HCT116 (cell line): Measurements from ENCODE around the gene WWOX. TPM values are rescaled to one million over a fixed set of nuclear protein-coding genes. Genes with fewer than 3 reads are reported as not detected.

Experiments used
- ATAC-seq: fragments of 200-7000 bp; cut with Tn5 transposase; 2 replicates; pipeline ENCODE4 v1.9.1; 2020; ENCODE audit warnings: mild to moderate bottlenecking, moderate library complexity
- BruUV-seq: library from RNA; stranded (reverse); fragments of 400-500 nt; replicated peaks from 2 replicates; lab custom pipeline; 2021; lab: Mats Ljungman, UMichigan
- CTCF ChIA-PET: fragments of 300-600 bp; sonication (Branson Sonifier 250); formaldehyde crosslinking; loops from one replicate; lab custom pipeline; 2021; ENCODE audit warnings: antibody characterized with exemption; lab: Charles Lee
- POLR2A ChIA-PET: fragments of 300-600, 350-600 bp; sonication (Branson Sonifier 250); formaldehyde crosslinking; loops from one replicate; lab custom pipeline; 2021; ENCODE audit warnings: antibody characterized with exemption; lab: Charles Lee
- RAD21 ChIA-PET, 2 experiments: fragments of 300-600 bp; sonication (Branson Sonifier 250); formaldehyde crosslinking; loops; one replicate each; lab custom pipeline; 2023; ENCODE audit warnings: low total read pairs in 2 of 2; ENCODE audit not compliant: uncharacterized antibody in 2 of 2, unreplicated experiment in 2 of 2, low non-redundant PET in 1 of 2; lab: Charles Lee
- DNase-seq: peaks from one replicate; pipeline ENCODE4 v3.0.0-alpha.2; 2010; ENCODE audit warnings: low read depth, low spot score
- H2AFZ ChIP-seq: fragments of 200-600 bp; shearing (Covaris generic), sonication (generic); 2 replicates; pipeline ENCODE4 v1.6.1; 2017; ENCODE audit warnings: low read depth, mixed run types, mixed read lengths, antibody characterized with exemption, low read length; ENCODE audit not compliant: poor library complexity, severe bottlenecking
- H3K27ac ChIP-seq: 2 replicates; pipeline ENCODE4 v1.5.1; 2012; ENCODE audit warnings: low read depth, low read length
- H3K27me3 ChIP-seq: fragments of 200-600 bp; sonication (generic); 2 replicates; pipeline ENCODE4 v1.6.1; 2016; ENCODE audit warnings: mixed run types, low read length, mixed read lengths; ENCODE audit not compliant: insufficient read depth
- H3K36me3 ChIP-seq, 2 experiments: fragments of 200-500 bp in 1 of 2; fragments of 200-600 bp in 1 of 2; sonication (Bioruptor generic) in 1 of 2; sonication (generic) in 1 of 2; 2 replicates each; pipeline versions ENCODE4 v1.5.1 to v1.6.1; 2014 to 2016; ENCODE audit warnings: low read length in 2 of 2, inconsistent platforms in 1 of 2, mixed read lengths in 1 of 2, mixed run types in 1 of 2; ENCODE audit not compliant: insufficient read depth in 2 of 2, control insufficient read depth in 1 of 2
- H3K4me1 ChIP-seq, 2 experiments: fragments of 200-600 bp in 1 of 2; sonication (generic) in 1 of 2; 2 replicates each; pipeline versions ENCODE4 v1.5.1 to v1.6.1; 2012 to 2017; ENCODE audit warnings: low read length in 2 of 2, inconsistent platforms in 1 of 2, mild to moderate bottlenecking in 1 of 2, mixed read lengths in 1 of 2, mixed run types in 1 of 2, moderate library complexity in 1 of 2; ENCODE audit not compliant: insufficient read depth in 2 of 2, control insufficient read depth in 1 of 2
- H3K4me2 ChIP-seq: fragments of 200-600 bp; sonication (generic); 2 replicates; pipeline ENCODE4 v1.6.1; 2017; ENCODE audit warnings: mixed run types, low read length, mixed read lengths
- H3K4me3 ChIP-seq, 2 experiments: fragments of 200-600 bp in 1 of 2; sonication (generic) in 1 of 2; replicated peaks in 1 of 2; 2 replicates each; pipeline ENCODE4 v1.5.1; 2011 to 2016; ENCODE audit warnings: low read length in 2 of 2, control low read depth in 1 of 2, low read depth in 1 of 2, mild to moderate bottlenecking in 1 of 2, mixed read lengths in 1 of 2, mixed run types in 1 of 2
- H3K79me2 ChIP-seq: fragments of 200-600 bp; sonication (generic); 2 replicates; pipeline ENCODE4 v1.6.1; 2017; ENCODE audit warnings: mild to moderate bottlenecking, mixed run types, low read length, moderate library complexity, mixed read lengths; ENCODE audit not compliant: insufficient read depth
- H3K9ac ChIP-seq: fragments of 200-600 bp; sonication (generic); 2 replicates; pipeline ENCODE4 v1.6.1; 2016; ENCODE audit warnings: low read length, mixed read lengths
- H3K9me2 ChIP-seq: fragments of 200-600 bp; sonication (generic), shearing (Covaris generic); 2 replicates; pipeline ENCODE4 v1.6.1; 2017; ENCODE audit warnings: mixed run types, mild to moderate bottlenecking, moderate library complexity; ENCODE audit not compliant: insufficient read depth
- H3K9me3 ChIP-seq, 2 experiments: fragments of 200-500 bp in 1 of 2; fragments of 200-600 bp in 1 of 2; sonication (Bioruptor generic) in 1 of 2; sonication (generic) in 1 of 2; 2 replicates each; pipeline ENCODE4 v1.6.1; 2014 to 2017; ENCODE audit warnings: low read length in 2 of 2, mixed read lengths in 2 of 2, inconsistent platforms in 1 of 2, low read depth in 1 of 2, mild to moderate bottlenecking in 1 of 2, mixed run types in 1 of 2, moderate library complexity in 1 of 2; ENCODE audit not compliant: control insufficient read depth in 1 of 2, insufficient read depth in 1 of 2
- H4K20me1 ChIP-seq: fragments of 200-600 bp; sonication (generic), shearing (Covaris generic); 2 replicates; pipeline ENCODE4 v1.6.1; 2017; ENCODE audit warnings: mixed run types, mild to moderate bottlenecking, moderate library complexity; ENCODE audit not compliant: insufficient read depth
- CBX3 ChIP-seq: IDR thresholded peaks from 2 replicates; pipeline ENCODE4 v1.6.1; 2012; ENCODE audit warnings: low read depth
- ELF1 ChIP-seq: IDR thresholded peaks from 2 replicates; pipeline ENCODE4 v1.6.1; 2012; ENCODE audit warnings: low read depth, borderline replicate concordance
- MAX ChIP-seq: IDR thresholded peaks from 2 replicates; pipeline ENCODE4 v1.6.1; 2012
- POLR2A ChIP-seq: IDR thresholded peaks from 2 replicates; pipeline ENCODE4 v1.7.0; 2011; ENCODE audit warnings: borderline replicate concordance; ENCODE audit not compliant: insufficient read depth, insufficient read length; ENCODE audit errors: extremely low read depth
- POLR2AphosphoS5 ChIP-seq: IDR thresholded peaks from 2 replicates; pipeline ENCODE4 v1.6.1; 2011; ENCODE audit warnings: mild to moderate bottlenecking, low read depth, low read length, moderate library complexity
- SP1 ChIP-seq: IDR thresholded peaks from 2 replicates; pipeline ENCODE4 v1.6.1; 2012; ENCODE audit warnings: low read depth
- SRF ChIP-seq: IDR thresholded peaks from 2 replicates; pipeline ENCODE4 v1.6.1; 2012; ENCODE audit warnings: low read depth
- YY1 ChIP-seq: IDR thresholded peaks from 2 replicates; pipeline ENCODE4 v1.6.1; 2011; ENCODE audit warnings: low read length, low read depth, moderate library complexity, mild to moderate bottlenecking; ENCODE audit not compliant: insufficient replicate concordance; ENCODE audit errors: extremely low read depth
- ZFX ChIP-seq: fragments of 450-650 bp; IDR thresholded peaks from 2 replicates; pipeline ENCODE4 v1.6.1; 2017
- ZNF274 ChIP-seq: fragments of 200-500 bp; sonication (Bioruptor generic); IDR thresholded peaks from 2 replicates; pipeline ENCODE4 v1.6.1; 2014; ENCODE audit warnings: mild to moderate bottlenecking, low read depth, low read length, inconsistent platforms
- intact Hi-C: fragments of 100-400 bp; cut with micrococcal nuclease; formaldehyde crosslinking; loops from 2 replicates; pipeline ENCODE4 v1.10.0; 2022
- total RNA-seq: library from RNA; stranded (reverse); gene quantifications from one replicate; pipeline ENCODE4 v1.2.1, GENCODE V29; 2021; ENCODE audit not compliant: unreplicated experiment
- TF ChIP-seq, protein P1 (sequence below): IDR thresholded peaks from 2 replicates; pipeline ENCODE4 v1.6.1; 2012
- TF ChIP-seq, protein P2 (sequence below): IDR thresholded peaks from 2 replicates; pipeline ENCODE4 v1.6.1; 2012; ENCODE audit warnings: low read depth

Gene WWOX
- total RNA-seq, 1 experiment from 2014 or later: 13.7 TPM

GRCh38 chr16:79110242-79110641 is 1010.8 kb downstream of the WWOX start (continued):
- TF ChIP-seq MAX (no peak), ELF1 (no peak), SRF (no peak)

DNA sequence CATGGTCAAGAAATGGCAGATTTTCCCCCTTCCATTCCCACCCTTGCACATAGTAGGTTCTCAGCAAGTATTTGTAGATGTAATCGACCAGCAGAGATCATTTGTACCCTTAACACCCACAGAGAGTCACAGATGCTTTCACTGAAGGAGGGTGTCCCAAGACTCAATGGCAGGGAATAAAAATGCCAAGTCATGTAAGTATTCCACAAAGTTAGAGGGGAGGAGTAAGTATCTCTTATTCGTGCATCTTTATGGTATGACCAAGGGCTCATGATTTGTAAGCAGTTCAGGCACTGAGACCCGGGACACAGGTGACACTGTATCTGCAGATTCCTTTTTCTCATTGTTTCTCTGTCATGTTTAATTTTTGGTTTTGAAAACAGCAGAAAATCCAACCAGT is 1011.5 kb downstream of the WWOX start:
- DNase-seq: no peak
- no peak overlapping the region for H3K4me3 ChIP-seq
- TF ChIP-seq, protein P1, sequence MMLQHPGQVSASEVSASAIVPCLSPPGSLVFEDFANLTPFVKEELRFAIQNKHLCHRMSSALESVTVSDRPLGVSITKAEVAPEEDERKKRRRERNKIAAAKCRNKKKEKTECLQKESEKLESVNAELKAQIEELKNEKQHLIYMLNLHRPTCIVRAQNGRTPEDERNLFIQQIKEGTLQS: no peak
- TF ChIP-seq SP1 (no peak), POLR2AphosphoS5 (no peak), POLR2A (no peak), YY1 (no peak), ZFX (no peak), ZNF274 (no peak), SRF (no peak), CBX3 (no peak), ELF1 (no peak)
- TF ChIP-seq, protein P2, sequence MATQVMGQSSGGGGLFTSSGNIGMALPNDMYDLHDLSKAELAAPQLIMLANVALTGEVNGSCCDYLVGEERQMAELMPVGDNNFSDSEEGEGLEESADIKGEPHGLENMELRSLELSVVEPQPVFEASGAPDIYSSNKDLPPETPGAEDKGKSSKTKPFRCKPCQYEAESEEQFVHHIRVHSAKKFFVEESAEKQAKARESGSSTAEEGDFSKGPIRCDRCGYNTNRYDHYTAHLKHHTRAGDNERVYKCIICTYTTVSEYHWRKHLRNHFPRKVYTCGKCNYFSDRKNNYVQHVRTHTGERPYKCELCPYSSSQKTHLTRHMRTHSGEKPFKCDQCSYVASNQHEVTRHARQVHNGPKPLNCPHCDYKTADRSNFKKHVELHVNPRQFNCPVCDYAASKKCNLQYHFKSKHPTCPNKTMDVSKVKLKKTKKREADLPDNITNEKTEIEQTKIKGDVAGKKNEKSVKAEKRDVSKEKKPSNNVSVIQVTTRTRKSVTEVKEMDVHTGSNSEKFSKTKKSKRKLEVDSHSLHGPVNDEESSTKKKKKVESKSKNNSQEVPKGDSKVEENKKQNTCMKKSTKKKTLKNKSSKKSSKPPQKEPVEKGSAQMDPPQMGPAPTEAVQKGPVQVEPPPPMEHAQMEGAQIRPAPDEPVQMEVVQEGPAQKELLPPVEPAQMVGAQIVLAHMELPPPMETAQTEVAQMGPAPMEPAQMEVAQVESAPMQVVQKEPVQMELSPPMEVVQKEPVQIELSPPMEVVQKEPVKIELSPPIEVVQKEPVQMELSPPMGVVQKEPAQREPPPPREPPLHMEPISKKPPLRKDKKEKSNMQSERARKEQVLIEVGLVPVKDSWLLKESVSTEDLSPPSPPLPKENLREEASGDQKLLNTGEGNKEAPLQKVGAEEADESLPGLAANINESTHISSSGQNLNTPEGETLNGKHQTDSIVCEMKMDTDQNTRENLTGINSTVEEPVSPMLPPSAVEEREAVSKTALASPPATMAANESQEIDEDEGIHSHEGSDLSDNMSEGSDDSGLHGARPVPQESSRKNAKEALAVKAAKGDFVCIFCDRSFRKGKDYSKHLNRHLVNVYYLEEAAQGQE: no peak
- ChIA-PET RAD21 (no interaction called here), CTCF (no interaction called here), POLR2A (no interaction called here)
- H2AFZ ChIP-seq: no peak overlapping the region
- H3K79me2 ChIP-seq: no peaks in the 10 kb centered on the region
- H3K9me3 ChIP-seq: peaks cover 0 to 12% of the 10 kb centered on the region in 2 experiments; a peak in 2 of 4 replicates
- H3K9me2 ChIP-seq: no peaks in the 10 kb centered on the region
- H3K4me1 ChIP-seq: no peaks in the 10 kb centered on the region
- H3K27me3 ChIP-seq: no peaks in the 10 kb centered on the region
- no peaks in the 10 kb centered on the region for H3K36me3 ChIP-seq
- no peak overlapping the region for H3K9ac ChIP-seq
- no peak for ATAC-seq
- H3K27ac ChIP-seq: no peak overlapping the region
- H4K20me1 ChIP-seq: no peaks in the 10 kb centered on the region
- intact Hi-C loops: no loop called here
- H3K4me2 ChIP-seq: no peak overlapping the region
- no TSS peak for BruUV-seq
